COLO829 (cell line): ENCODE results near the gene TRIM54.

Source experiments
- DNase-seq: peaks from one replicate; pipeline ENCODE4 v3.0.0; 2012; ENCODE audit warnings: low spot score

Gene TRIM54

GRCh38 chr2:27281855-27282559 is at the start of gene TRIM54:
Gene TRIM54, plus strand, starts transcription at chr2:27282429. Its CDS starts 303 bp downstream, at chr2:27282732.
- no peak for DNase-seq

GRCh38 chr2:27233341-27233740 is 48.9 kb upstream of the TRIM54 start:
- DNase-seq, result no peak

GRCh38 chr2:27236136-27236535 is 46.1 kb upstream of the TRIM54 start:
- DNase-seq, result no peak

- DNase-seq, result no peak
Measured at GRCh38 chr2:27236626-27237025, 45.6 kb upstream of the TRIM54 start.

GRCh38 chr2:27237341-27237945 is 44.8 kb upstream of the TRIM54 start:
- no peak for DNase-seq

- no peak for DNase-seq
Measured at GRCh38 chr2:27238976-27239375, 43.3 kb upstream of the TRIM54 start.

- DNase-seq, result no peak
Measured at GRCh38 chr2:27240406-27240805, 41.8 kb upstream of the TRIM54 start.

- no peak for DNase-seq
Measured at GRCh38 chr2:27241761-27242613, 40.2 kb upstream of the TRIM54 start.

- DNase-seq, result no peak
Measured at GRCh38 chr2:27242614-27242951, 39.6 kb upstream of the TRIM54 start.

- DNase-seq, result no peak
Measured at GRCh38 chr2:27243391-27244130, 38.7 kb upstream of the TRIM54 start.

GRCh38 chr2:27245116-27245515 is 37.1 kb upstream of the TRIM54 start:
- DNase-seq, result no peak

- DNase-seq, result no peak
Measured at GRCh38 chr2:27245626-27246025, 36.6 kb upstream of the TRIM54 start.

- DNase-seq, result no peak
Measured at GRCh38 chr2:27247893-27248292, 34.3 kb upstream of the TRIM54 start.

GRCh38 chr2:27249159-27249890 is 32.9 kb upstream of the TRIM54 start:
- no peak for DNase-seq

GRCh38 chr2:27249891-27250651 is 32.2 kb upstream of the TRIM54 start:
- peak; percentile 37 for DNase-seq

- DNase-seq, result no peak
Measured at GRCh38 chr2:27250652-27251379, 31.4 kb upstream of the TRIM54 start.

- DNase-seq, result no peak
Measured at GRCh38 chr2:27251766-27252165, 30.5 kb upstream of the TRIM54 start.

GRCh38 chr2:27255187-27255586 is 27.0 kb upstream of the TRIM54 start:
- DNase-seq, result no peak

GRCh38 chr2:27255660-27256059 is 26.6 kb upstream of the TRIM54 start:
- DNase-seq, result no peak

GRCh38 chr2:27256855-27257454 is 25.3 kb upstream of the TRIM54 start:
- DNase-seq, result no peak
